Adrenal gland (tissue), 5 donors: Measurements from ENCODE around the gene TCF4.

Source experiments
- POLR2A ChIP-seq, 2 donors: fragments of 450-650 bp; IDR thresholded peaks; one replicate each; pipeline ENCODE4 v1.6.1; 2017; ENCODE audit warnings: antibody characterized with exemption in 2 of 2, mild to moderate bottlenecking in 2 of 2, moderate library complexity in 1 of 2
- TF ChIP-seq, protein P1 (sequence below), 6 experiments: fragments of 450-650 bp in 4 of 6; fragments of 200-600 bp in 2 of 6; sonication (generic) in 1 of 6; IDR thresholded peaks; 1 replicate in 5 of 6; 2 replicates in 1 of 6; pipeline versions ENCODE4 v1.5.1 to v1.8.0; 2016 to 2021; ENCODE audit warnings: antibody characterized with exemption in 6 of 6, mild to moderate bottlenecking in 2 of 6, moderate library complexity in 1 of 6
- donor health status: DM: no; HTN: no; CAD: no.

DNA sequence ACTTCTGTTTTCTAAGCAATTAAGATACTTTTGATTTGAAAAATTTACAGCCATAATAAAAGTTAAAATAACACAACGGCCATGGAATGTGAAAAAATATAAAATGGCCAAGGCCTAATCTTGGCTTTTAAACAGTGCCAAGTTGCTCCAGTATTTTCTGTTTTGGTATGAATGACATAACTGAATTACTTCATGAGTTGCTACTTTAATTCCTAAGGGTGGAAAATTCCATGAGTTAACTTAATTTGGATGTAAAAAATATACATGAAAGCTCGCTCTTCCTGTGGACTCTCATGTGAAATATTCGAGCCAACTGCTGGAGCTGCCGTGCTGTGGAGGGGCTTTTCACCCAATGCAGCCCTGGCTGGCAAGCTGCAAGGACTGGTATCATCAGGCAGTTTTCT lies 342.8 kb downstream of the TCF4 start:
- TF ChIP-seq, protein P1, sequence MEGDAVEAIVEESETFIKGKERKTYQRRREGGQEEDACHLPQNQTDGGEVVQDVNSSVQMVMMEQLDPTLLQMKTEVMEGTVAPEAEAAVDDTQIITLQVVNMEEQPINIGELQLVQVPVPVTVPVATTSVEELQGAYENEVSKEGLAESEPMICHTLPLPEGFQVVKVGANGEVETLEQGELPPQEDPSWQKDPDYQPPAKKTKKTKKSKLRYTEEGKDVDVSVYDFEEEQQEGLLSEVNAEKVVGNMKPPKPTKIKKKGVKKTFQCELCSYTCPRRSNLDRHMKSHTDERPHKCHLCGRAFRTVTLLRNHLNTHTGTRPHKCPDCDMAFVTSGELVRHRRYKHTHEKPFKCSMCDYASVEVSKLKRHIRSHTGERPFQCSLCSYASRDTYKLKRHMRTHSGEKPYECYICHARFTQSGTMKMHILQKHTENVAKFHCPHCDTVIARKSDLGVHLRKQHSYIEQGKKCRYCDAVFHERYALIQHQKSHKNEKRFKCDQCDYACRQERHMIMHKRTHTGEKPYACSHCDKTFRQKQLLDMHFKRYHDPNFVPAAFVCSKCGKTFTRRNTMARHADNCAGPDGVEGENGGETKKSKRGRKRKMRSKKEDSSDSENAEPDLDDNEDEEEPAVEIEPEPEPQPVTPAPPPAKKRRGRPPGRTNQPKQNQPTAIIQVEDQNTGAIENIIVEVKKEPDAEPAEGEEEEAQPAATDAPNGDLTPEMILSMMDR (IDR thresholded peaks at IDR 0.05) = no peak
- no peak for TF ChIP-seq POLR2A (IDR thresholded peaks at IDR 0.05)
